HG02884 (cell line): ENCODE measurements around the gene SLC17A9.

ENCODE experiments used
- ATAC-seq: cut with Tn5 transposase; IDR thresholded peaks from one replicate; pipeline ENCODE4 v1.9.1; 2021; ENCODE audit warnings: mild to moderate bottlenecking, moderate library complexity; ENCODE audit not compliant: unreplicated experiment

Gene SLC17A9

DNA sequence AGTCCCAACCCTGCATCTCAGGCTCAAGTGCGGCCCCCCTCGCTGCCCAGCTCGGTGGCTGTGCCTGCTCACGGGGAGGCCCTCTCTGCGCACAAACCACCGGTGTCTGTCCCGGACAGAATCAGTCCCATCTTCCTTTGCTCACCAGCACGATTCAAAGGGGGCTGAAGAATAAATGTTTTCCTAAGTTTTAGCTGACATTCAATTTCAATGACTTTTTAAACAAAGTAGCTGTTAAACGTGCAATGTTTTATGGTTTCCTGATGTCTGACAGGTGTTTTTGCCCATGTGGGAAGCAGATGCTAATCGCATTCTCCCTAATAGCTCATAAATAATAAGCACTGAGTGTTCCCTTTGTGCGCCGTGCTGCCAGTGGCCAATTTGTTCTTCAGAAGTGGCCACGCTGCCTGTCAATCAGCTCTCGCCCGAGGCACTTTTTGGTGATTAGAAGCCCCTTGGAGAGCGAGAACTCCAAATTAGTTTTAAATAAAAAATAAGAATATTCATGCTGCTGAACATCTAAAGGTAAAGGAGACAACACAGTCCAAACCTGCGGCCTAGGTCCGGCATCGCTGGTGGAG is 28.0 kb downstream of the SLC17A9 start:
- ATAC-seq: no peak

DNA sequence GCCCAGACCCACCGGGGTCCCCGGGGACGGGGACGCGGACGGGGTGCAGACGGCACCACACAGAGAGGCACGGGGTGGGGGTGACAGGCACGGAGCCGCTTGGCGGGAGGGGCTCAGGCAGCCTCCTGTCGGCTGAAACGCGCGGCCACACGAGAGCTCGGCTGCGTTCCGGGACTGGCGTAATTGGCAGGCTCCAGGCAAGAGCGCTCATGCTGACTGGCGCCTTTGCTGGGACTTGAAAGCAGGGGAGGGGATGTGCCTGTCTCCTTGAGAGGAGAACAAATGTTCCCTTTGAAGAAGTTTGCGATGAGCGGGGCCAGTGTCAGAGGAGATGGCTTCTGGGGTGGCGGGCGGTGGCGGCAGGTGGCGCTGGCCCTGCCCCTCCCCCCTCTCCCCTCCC is 28.5 kb downstream of the SLC17A9 start:
- no peak for ATAC-seq

DNA sequence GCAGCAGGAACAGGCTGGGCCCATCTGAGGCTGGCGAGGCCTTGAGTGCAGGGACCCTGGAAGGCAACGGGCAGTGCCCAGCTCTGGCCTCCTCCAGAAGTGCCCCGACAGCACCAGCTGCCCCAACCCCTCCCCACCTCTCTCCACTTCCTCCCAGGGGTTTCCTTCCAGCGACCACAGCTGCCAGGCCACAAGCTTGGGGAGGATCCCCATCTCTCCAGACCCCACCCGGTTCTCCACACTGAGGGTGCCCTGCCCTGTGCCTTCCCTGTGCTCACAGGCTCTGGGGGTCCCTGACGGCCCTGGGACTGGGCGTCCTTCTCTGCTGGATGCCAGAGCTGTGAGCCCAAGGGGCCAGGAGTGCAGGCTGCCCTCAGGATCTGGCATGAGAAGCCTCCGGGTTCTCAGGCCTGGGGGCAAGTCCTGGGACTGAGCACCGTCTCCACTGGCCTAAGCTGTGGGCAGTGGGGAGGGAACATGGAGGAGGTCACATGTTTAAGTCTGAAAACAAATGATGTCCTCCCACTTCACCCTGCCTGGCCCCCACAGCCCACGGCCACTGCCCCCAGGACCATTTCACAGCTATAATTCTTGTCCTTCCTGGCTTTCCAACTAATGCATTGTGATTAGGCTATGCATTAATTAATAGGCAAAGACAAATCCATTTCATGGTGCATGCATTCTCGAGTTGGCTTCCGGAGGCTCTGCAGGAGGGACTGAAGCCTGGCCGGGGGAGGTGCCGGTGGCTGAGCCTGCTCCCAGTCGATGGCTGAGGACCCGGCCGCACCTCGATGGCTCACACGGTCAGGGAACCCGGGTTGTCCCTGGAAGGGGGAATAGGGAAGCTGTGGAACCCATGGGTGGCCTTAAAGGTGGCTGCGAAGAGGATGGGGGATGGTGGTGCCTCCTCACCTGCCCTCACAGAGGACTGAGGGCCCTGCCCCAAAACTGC is 29.9 kb downstream of the SLC17A9 start:
- ATAC-seq: no peak

DNA sequence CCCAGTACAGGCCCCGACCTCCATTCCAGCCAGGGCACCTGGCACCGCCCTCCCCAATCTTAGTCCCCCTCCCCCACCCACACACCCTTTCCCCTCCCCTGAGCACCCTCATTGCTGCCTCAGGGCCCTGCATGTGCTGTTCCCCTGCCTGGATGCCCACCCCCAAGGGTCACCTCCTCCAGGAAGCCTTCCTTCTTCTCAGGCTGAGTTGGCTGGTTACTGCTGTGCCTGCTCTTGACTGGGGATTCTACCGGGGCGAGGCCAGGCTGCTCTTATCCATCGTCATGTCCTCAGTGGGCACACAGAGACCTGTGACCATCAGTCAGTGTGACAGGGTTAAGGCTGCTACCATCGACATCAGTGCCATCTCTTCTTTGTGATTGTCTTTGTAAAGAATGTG is 30.7 kb downstream of the SLC17A9 start:
- ATAC-seq: no peak

DNA sequence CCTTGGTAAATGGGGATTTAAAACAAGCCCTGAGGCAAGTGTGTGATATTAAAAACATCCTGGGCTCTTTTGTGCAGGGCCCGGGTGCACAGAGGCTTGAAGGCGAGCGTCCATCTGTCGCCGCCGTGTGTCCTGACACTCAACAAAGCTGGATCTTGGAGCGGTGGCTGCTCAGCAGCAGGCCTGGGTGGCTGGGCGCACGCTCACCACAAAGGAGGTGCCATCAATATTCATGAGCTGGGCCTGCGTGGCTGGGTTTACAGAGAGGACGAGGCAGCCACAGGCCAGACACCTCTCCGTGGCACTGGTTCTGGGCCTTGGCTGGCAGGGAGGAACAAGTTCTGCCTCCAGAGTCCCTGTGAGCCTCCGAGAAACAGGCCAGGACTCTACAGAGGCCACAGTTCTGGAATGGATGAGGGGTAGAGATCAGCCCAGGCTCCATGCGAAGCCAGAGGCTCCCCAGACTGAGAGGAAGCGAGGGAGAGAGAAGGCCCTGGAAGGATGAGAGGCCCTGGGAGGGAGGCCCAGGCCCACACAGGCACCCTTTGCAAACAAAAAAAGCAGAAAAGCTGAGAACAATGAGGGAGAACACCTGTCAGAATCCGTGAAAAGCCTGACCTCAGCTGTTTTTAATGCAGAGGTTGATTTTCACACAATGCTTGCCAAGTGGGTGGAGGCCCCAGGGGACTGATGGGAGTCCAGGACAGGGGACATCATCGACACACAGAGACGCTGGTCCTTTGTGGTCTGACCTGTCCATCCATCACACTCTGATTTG is 32.3 kb downstream of the SLC17A9 start:
- ATAC-seq: no peak

DNA sequence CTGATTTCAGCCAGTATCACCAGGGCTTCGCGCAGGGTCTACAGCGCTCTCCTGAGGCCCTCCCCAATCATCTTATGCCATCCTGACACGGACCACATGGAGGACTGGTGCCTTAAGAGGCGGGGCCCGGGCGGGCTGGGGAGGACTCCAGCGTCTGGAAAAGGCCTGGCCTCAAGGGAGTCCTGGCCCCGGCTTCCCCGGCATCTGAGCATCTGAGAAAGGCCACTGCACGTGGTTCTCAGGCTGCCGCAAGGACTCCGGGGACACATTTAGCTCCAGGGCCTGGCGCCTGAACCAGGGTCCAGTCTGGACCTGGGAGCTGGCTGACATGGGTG is 32.9 kb downstream of the SLC17A9 start:
- no peak for ATAC-seq

DNA sequence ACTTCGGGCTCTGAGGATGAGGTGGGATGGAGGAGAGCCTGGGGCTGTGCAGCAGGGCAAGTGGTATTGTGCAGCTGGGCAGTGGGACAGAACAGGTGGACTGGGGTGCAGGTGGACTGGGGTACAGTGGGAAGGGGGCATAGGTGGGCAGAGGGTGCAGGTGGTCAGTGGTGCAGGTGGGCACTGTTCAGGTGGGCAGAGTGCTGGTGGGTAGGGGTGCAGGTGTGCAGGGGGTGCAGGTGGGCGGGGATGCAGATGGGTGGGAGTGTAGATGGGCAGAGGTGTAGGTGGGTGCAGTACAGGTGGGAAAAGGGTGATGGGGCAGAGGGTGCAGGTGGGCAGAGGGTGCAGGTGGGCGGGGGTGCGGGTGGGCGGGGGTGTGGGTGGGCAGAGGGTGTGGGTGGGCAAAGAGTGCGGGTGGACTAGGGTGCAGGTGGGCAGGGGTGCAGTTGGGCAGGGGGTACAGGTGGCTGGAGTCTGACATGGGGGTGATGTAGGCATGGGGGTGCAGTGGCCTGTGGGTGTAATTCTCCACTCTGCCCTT is 33.8 kb downstream of the SLC17A9 start:
- ATAC-seq: no peak

DNA sequence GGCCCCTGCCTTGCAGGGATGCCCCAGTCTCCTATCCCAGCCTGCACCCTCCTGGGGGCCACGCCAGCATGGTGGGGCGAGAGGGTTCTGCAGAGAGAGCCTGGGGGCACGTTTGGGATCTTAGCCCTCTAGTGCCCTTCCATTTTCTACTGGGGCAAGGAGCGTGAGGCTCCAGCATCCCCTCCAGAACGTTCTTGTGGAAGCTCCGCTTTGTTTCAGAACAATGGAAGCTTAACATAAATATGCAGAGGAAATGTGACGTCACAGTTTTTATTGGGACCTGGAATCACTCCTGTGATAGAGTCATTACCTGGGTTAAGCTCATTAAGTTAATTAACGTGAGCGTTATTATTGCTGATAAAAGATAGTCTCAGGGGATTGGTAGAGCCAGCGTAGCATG is 34.6 kb downstream of the SLC17A9 start:
- no peak for ATAC-seq

DNA sequence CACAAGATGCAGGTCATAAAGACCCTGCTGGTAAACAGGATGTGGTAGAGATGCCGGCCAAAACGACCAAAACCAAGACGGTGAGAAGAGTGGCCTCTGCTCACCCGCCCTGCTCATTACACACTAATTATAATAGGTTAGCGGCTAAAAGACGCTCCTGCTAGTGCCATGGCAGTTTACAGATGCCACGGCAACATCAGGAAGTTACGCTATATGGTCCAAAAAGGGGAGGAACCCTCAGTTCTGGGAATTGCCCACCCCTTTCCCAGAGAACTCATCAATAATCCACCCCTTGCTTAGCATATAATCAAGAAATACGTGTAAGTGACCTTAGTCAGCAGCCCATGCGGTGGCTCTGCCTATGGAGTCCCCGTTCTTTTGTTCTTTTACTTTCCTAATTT is 36.7 kb downstream of the SLC17A9 start:
- ATAC-seq: no peak

DNA sequence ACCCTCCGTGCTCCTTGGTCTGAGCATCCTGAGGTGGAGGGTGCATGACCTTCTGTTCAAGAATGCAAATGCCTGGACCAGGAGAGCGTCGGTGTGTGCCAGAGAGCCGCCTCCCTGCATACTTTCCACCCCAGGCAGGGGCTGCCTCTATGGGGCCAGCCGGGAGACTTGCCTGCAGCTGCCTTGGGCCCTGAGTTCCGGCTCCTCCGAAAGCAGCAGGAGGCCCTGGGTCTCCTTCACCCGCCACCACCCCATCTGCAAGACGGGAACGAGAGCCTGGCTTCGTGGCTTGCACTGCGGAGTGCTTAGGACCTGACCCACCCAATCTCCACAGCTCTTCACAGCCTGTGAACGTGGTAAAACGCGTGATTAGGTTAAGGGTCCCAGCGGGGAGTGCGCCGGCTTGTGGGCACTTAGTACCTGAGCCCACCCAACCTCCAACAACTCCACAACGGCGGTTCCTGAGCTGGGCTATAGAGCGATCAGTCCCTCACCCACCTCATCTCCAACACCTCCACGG is 37.9 kb downstream of the SLC17A9 start:
- no peak for ATAC-seq

DNA sequence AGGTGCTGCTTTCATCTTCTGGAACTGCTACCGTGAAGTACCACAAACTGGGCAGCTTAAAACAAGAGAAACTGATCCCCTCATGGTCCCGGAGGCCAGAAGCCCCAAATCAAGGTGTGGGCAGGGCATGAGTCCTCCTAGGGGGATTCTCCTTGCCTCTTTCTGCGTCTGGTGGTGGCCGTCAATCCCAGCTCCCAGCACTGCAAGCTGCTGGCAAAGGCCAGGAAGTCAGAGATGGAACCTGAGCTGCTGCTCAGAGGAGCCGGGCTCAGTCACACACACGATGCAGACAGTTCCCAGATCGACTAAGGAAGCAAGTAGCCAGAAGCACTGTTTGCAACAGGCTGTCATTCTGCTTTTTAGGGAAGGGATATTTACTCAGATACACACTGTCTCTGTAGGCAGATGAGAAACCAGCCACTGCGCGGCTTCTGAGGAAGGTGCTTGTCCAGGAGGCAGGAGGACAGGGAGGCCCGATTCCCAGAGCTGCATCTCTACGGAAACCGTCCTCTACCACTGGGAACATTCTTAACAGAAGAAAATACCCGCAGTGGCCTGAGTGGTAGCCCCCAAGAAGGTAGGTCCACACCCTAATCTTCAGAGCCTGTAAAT is 38.8 kb downstream of the SLC17A9 start:
- ATAC-seq: no peak

DNA sequence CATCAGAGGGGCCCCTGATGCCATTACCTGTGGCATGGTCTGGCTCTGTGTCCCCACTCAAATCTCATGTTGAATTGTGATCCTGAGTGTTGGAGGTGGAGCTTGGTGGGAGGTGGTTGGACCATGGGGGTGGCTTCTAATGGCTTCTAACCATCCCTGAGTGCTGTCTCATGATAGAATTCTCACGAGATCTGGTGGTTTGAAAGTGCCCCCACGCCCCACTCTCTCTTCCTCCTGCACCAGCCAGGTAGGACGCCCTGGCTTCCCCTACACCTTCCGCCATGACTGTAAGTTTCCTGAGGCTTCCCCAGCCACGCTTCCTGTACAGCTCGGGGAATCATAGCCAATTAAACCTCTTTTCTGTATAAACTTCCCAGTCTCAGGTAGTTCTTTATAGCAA is 39.4 kb downstream of the SLC17A9 start:
- ATAC-seq: no peak

DNA sequence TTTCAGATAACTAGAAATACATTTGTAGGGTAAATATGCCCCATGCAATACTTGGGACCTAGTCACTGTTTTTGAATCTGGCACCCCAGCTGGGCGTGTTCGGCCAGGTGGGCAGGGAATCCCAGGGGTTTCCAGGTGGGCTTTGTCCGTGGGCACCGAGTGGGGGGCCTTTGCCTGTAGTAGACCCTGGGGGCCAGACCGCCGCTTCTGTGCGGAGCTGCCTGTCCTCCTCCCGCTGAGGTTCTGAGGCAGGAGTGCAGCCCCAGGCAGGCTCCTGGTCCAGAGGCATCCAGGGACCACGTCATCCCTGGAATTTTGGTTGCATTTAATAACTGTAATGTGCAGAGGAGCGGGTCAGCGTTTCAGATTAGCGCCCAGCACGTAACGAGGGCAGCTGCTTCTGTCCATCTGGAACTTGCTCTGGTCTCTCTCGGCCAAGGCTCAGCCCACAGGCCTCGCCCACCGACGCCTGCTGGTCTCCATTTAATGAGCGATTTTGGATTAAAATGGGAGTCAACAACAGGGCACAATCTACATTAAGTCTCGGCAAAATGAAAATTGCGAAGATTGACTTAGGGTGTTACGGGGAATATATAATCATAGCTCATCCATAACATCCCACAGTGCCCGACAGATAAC is 41.5 kb downstream of the SLC17A9 start:
- ATAC-seq: no peak

DNA sequence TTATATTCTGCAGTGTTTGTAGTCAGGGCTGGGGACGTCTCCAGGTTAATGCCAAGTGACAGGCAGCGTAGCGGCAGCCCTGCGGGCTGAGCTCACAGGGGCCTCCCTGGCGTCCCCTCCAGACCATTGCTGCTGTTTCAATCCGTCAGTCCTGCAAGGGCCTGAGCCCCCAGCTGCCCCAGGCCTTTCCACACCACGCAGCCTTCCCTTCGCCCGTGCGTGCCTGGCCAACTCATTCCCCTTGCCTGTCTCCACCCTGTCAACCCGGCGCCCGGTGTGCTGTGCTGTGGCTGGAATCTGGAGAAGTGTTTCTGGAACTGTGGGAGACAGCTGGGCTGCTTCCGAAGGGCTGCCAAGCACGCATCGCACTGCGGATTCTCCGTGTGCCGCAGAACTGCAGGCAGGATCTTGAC is 42.4 kb downstream of the SLC17A9 start:
- ATAC-seq: no peak

DNA sequence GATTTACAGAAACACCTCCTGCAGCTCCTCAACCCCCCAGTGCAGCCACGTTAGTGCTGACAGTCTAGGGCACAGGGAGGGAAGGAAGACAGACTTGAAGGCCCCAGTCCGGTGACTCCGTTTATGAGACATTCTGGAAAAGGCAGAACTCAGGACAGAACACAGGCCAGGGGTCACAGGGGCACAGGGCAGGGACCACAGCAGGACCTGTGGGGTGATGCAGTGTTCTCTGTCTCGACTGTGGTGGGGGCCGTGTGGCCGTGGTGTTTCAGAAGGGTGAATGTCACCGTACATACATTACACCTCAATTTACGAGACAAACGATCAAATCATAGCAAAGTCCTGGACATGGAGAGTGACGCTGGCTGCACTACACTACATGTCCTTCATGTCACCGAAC is 43.0 kb downstream of the SLC17A9 start:
- ATAC-seq: no peak

DNA sequence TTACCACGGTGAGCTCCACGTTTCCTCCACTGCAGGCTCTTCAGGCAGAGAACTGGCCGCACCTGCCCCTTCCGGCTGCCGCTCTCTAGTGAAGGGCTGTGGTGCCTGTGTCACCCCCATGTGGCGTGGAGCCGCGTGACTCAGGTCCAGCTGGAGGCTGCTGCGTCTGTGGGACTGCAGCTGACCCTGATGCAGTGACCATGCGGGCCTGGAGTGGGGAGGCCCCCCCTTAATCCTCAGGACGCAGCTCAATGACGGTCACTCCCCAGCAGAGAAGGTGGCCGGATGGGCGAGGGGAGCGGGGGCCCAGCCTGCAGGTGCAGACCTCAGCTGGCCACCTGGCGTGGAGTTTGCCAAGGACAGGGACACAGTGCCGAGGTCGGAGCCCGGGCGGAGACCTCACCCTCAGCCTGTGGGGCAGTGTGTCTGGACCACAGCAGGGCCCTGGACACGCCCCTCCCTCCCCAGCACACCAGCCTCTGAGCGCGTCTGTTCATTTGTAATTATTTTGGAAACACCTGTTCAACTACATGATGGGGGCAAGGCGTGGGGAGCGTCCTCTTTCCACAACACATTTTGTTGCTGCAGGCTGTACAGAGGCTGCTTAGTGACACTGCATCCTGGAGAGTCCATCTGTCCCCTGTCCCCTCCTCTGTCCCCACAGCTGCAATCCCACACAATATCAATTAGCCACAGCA is 43.5 kb downstream of the SLC17A9 start:
- no peak for ATAC-seq

DNA sequence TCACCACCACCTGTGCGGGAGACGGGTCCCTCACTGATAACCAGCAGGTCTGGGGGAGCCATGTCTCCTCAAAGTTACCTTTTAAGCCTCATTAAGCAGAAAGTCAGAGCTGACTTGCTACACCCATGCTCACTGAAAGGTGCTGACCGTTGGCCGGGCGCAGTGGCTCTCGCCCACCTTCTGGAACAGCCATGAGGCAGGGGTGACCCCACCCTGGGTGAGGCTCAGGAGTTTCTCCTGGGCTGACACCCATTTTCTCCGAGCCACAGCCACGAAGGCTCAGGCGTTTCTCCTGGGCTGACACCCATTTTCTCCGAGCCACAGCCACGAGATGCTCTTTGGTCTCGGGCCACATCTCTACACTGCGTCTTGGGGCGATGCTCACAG is 44.1 kb downstream of the SLC17A9 start:
- ATAC-seq: no peak

DNA sequence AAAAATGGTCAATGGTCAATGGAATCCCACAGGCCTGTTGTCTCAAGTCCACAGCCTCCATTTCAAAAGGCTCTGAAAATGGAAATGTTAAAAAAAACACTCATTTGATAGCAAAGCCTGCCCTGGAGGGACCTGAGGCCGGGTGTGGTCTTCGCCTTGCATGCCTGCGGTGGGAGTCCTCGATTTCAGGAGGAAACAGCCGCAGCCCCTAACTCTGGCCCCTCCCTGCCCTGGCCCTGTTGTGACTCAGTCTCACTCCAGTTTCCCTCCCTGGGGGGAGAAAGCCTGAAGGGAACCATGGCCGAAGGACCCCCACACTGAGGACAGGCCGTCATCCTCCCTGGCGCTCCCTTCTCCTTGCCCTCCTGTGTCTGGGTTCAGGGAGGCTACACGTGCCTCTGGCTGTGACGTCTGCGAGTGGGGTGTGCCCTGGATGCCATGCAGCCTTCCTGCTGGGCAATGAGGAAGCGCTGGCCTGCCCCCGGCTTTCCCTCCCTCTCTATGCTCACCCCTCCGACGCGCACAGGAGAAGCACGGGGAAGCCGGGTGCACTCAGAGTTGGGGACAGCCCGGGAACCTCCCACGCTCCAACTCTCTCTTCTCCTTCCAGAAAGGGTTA is 45.0 kb downstream of the SLC17A9 start:
- ATAC-seq: no peak

DNA sequence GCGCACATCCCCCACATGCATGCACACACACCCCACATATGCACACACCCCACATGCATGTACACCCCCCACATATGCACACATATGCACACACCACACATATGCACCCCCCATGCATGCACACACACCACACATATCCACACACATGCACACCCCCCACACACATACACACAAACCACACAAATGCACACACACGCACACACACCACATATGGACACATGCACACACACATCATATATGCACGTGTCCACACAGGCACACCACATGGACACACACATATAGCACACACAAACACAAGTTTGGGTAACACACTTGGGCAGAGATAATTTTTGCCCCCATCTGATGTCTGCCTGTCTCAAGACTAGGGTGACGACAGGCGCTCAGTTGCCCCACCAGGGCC is 45.9 kb downstream of the SLC17A9 start:
- ATAC-seq: no peak
